Fibroblast of villous mesenchyme (primary cell): Measurements from ENCODE around the gene AURKB. TPM values are rescaled to one million over a fixed set of nuclear protein-coding genes. Genes with fewer than 3 reads are reported as not detected.
A peak's percentile ranks its signal among the peaks of the same experiment; 100 is the strongest.
"Not testable (repeated sequence)": the region's sequence is repeated elsewhere in the genome, so short reads cannot be mapped to it uniquely, and the experiment has no call there.

Source experiments
- DNase-seq: peaks from one replicate; pipeline ENCODE4 v3.0.0-alpha.2; 2010; ENCODE audit warnings: low read depth
- H3K4me3 ChIP-seq: 2 replicates; pipeline ENCODE4 v1.5.1; 2011; ENCODE audit warnings: low read depth, mild to moderate bottlenecking, low read length
- total RNA-seq: library from RNA; depleted of rRNA; stranded (reverse); fragments of >200 nt; gene quantifications from 2 replicates; pipeline ENCODE4 v1.2.3, GENCODE V29; 2012
- TF ChIP-seq, protein P1 (sequence below): IDR thresholded peaks from 2 replicates; pipeline ENCODE4 v1.5.1; 2012; ENCODE audit warnings: low read depth, mild to moderate bottlenecking, low read length; ENCODE audit not compliant: insufficient read depth

The AURKB gene
- total RNA-seq, 1 donor = 19.0 TPM

GRCh38 chr17:8221663-8222379, 11.4 kb upstream of the AURKB start:
- peak overlapping the region; percentile 90 for H3K4me3 ChIP-seq
- peak; percentile 91 for DNase-seq
- TF ChIP-seq, protein P1, sequence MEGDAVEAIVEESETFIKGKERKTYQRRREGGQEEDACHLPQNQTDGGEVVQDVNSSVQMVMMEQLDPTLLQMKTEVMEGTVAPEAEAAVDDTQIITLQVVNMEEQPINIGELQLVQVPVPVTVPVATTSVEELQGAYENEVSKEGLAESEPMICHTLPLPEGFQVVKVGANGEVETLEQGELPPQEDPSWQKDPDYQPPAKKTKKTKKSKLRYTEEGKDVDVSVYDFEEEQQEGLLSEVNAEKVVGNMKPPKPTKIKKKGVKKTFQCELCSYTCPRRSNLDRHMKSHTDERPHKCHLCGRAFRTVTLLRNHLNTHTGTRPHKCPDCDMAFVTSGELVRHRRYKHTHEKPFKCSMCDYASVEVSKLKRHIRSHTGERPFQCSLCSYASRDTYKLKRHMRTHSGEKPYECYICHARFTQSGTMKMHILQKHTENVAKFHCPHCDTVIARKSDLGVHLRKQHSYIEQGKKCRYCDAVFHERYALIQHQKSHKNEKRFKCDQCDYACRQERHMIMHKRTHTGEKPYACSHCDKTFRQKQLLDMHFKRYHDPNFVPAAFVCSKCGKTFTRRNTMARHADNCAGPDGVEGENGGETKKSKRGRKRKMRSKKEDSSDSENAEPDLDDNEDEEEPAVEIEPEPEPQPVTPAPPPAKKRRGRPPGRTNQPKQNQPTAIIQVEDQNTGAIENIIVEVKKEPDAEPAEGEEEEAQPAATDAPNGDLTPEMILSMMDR = no peak

GRCh38 chr17:8220783-8221662, 10.6 kb upstream of the AURKB start:
- peak overlapping the region; percentile 90 for H3K4me3 ChIP-seq
- TF ChIP-seq, protein P1 = no peak
- DNase-seq = peak; percentile 92

- not testable (repeated sequence) for DNase-seq, H3K4me3 ChIP-seq
Observed at GRCh38 chr17:8214000-8214399, 3.6 kb upstream of the AURKB start.

GRCh38 chr17:8212312-8213180, 2.2 kb upstream of the AURKB start:
- peak; percentile 92 for DNase-seq
- TF ChIP-seq, protein P1 = no peak
- H3K4me3 ChIP-seq = no peak overlapping the region

GRCh38 chr17:8210761-8211458, 535 bp upstream of the AURKB start:
- no peak for DNase-seq
- peak overlapping the region; percentile 83 for H3K4me3 ChIP-seq
- TF ChIP-seq, protein P1 = no peak

DNA sequence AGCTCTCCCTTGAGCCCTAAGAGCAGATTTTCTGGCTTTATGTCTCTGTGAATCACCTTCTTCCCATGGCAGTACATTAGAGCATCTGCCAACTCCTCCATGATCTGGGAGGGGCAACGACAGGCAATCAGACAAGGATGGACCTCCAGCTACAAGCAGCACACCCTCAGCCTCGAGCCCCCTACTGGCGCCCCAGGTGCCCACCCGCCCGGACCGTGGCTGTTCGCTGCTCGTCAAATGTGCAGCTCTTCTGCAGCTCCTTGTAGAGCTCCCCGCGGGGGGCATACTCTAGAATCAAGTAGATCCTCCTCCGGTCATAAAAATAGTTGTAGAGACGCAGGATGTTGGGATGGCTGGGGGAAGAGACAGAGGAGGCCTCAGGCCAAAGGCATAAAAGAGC, 3.8 kb downstream of the AURKB start:
- no peak for DNase-seq
- TF ChIP-seq, protein P1 = no peak

More for the DNA sequence above, 3.8 kb downstream of the AURKB start:
- H3K4me3 ChIP-seq = no peak overlapping the region
